ENCODE results near the gene CCDC18. TPM values are rescaled to one million over a fixed set of nuclear protein-coding genes. Genes with fewer than 3 reads are reported as not detected.

Gene CCDC18
- total and polyA plus RNA-seq, 9 donors, result 1.5 to 4.5 (median 2.8) TPM

GRCh38 chr1:93301131-93301530 lies 120.6 kb downstream of the CCDC18 start:
- intact Hi-C loops (cut with DNase I), result no loop called here

GRCh38 chr1:93302078-93302477 lies 121.6 kb downstream of the CCDC18 start:
- Histone ChIP-seq H3K4me3 (no peak overlapping the region), H3K27ac (no peak overlapping the region), H3K27me3 (no peaks in the 10 kb centered on the region), H3K4me1 (ENCODE audit: insufficient read depth) (no peaks in the 10 kb centered on the region), H3K9me3 (no peaks in the 10 kb centered on the region), H3K36me3 (no peaks in the 10 kb centered on the region)
- TF ChIP-seq POLR2A (IDR thresholded peaks at IDR 0.05) (no peak), EP300 (IDR thresholded peaks at IDR 0.05) (no peak), CTCF (IDR thresholded peaks at IDR 0.05) (no peak)
- WGBS, 3 donors, result 88 to 90% (median 88%) methylated on average over 5 of the region's 5 CpGs
- DNase-seq, result no peak
- intact Hi-C loops (cut with DNase I), result no loop called here

More at GRCh38 chr1:93301131-93301530, 120.6 kb downstream of the CCDC18 start:
- Histone ChIP-seq H3K4me1 (ENCODE audit: insufficient read depth) (no peaks in the 10 kb centered on the region), H3K27ac (no peak overlapping the region), H3K27me3 (no peaks in the 10 kb centered on the region), H3K4me3 (no peak overlapping the region), H3K36me3 (no peaks in the 10 kb centered on the region), H3K9me3 (no peaks in the 10 kb centered on the region)
- 65 to 81% (median 68%) methylated on average over 1 of the region's 1 CpG for WGBS, 3 donors
- TF ChIP-seq POLR2A (IDR thresholded peaks at IDR 0.05) (no peak), CTCF (IDR thresholded peaks at IDR 0.05) (no peak), EP300 (IDR thresholded peaks at IDR 0.05) (no peak)
- no peak for DNase-seq

- Histone ChIP-seq H3K4me3 (no peak overlapping the region), H3K36me3 (no peaks in the 10 kb centered on the region), H3K9me3 (no peaks in the 10 kb centered on the region), H3K4me1 (ENCODE audit: insufficient read depth) (no peaks in the 10 kb centered on the region), H3K27ac (no peak overlapping the region), H3K27me3 (no peaks in the 10 kb centered on the region)
- intact Hi-C loops (cut with DNase I), result loop anchor here in 1 of 4 donors (5.0 kb wide), 1 partner anchor 313 kb away; no protein-coding TSS in a partner anchor
- DNase-seq, result peak in 3 of 5 donors; percentile 26 to 59 (median 37)
- 12 to 19% (median 15%) methylated on average over 2 of the region's 2 CpGs for WGBS, 3 donors
- TF ChIP-seq CTCF (IDR thresholded peaks at IDR 0.05) (peak; percentile 61 to 81 (median 77)), POLR2A (IDR thresholded peaks at IDR 0.05) (no peak), EP300 (IDR thresholded peaks at IDR 0.05) (no peak)
These were observed 124.2 kb downstream of the CCDC18 start for GRCh38 chr1:93304716-93305138.

GRCh38 chr1:93306920-93307319 lies 126.4 kb downstream of the CCDC18 start:
- Histone ChIP-seq H3K4me3 (no peak overlapping the region), H3K9me3 (no peaks in the 10 kb centered on the region), H3K27ac (no peak overlapping the region), H3K4me1 (ENCODE audit: insufficient read depth) (no peaks in the 10 kb centered on the region), H3K27me3 (no peaks in the 10 kb centered on the region), H3K36me3 (no peaks in the 10 kb centered on the region)
- no peak for DNase-seq
- intact Hi-C loops (cut with DNase I), result loop anchor here in 1 of 4 donors (5.0 kb wide), 1 partner anchor 310 kb away; no protein-coding TSS in a partner anchor
- TF ChIP-seq EP300 (IDR thresholded peaks at IDR 0.05) (no peak), CTCF (IDR thresholded peaks at IDR 0.05) (no peak), POLR2A (IDR thresholded peaks at IDR 0.05) (no peak)
